IMR-90 (cell line): Measurements from ENCODE around the gene EPB41L2. TPM values are rescaled to one million over a fixed set of nuclear protein-coding genes. Genes with fewer than 3 reads are reported as not detected.

ENCODE experiments used
- ATAC-seq: fragments of 200-7000 bp; cut with Tn5 transposase; 2 replicates; pipeline ENCODE4 v1.9.1; 2020; ENCODE audit warnings: low read depth, mild to moderate bottlenecking, moderate library complexity
- BruUV-seq: library from RNA; stranded (reverse); fragments of 400-500 nt; replicated peaks from 2 replicates; lab custom pipeline; 2021; lab: Mats Ljungman, UMichigan
- CTCF ChIA-PET: fragments of 300-600 bp; formaldehyde crosslinking; extraction: SDS; loops from one replicate; lab custom pipeline; 2021; ENCODE audit warnings: antibody characterized with exemption; lab: Yijun Ruan, JAX
- POLR2A ChIA-PET: fragments of 300-600 bp; sonication (Branson Sonifier 250); formaldehyde crosslinking; loops from one replicate; lab custom pipeline; 2022; ENCODE audit warnings: antibody characterized with exemption; ENCODE audit not compliant: unreplicated experiment; lab: Charles Lee
- DNase-seq: peaks from one replicate; pipeline ENCODE4 v3.0.0; 2013
- H2AFZ ChIP-seq: replicated peaks from 2 replicates; pipeline ENCODE3; 2013; ENCODE audit warnings: low read length, mild to moderate bottlenecking; ENCODE audit not compliant: poor library complexity
- H2AK5ac ChIP-seq: 2 replicates; pipeline ENCODE4 v1.6.1; 2013; ENCODE audit warnings: low read depth, low read length, inconsistent platforms
- H2AK9ac ChIP-seq: replicated peaks from 2 replicates; pipeline ENCODE3; 2013; ENCODE audit warnings: mild to moderate bottlenecking, low read depth, low read length, moderate library complexity; ENCODE audit not compliant: poor library complexity
- H2BK120ac ChIP-seq: 2 replicates; pipeline ENCODE4 v1.6.1; 2013; ENCODE audit warnings: low read depth, low read length, inconsistent platforms
- H2BK15ac ChIP-seq: 3 replicates; pipeline ENCODE4 v1.6.1; 2013; ENCODE audit warnings: low read depth, low read length, inconsistent platforms
- H2BK20ac ChIP-seq: 2 replicates; pipeline ENCODE4 v1.6.1; 2013; ENCODE audit warnings: low read depth, mild to moderate bottlenecking, inconsistent platforms, low read length, moderate library complexity
- H2BK5ac ChIP-seq: 2 replicates; pipeline ENCODE4 v1.6.1; 2013; ENCODE audit warnings: mild to moderate bottlenecking, low read depth, low read length, inconsistent platforms; ENCODE audit not compliant: poor library complexity, severe bottlenecking
- H3K14ac ChIP-seq: replicated peaks from 2 replicates; pipeline ENCODE4 v1.6.1; 2013; ENCODE audit warnings: low read depth, low read length, inconsistent platforms
- H3K18ac ChIP-seq: 2 replicates; pipeline ENCODE4 v1.6.1; 2013; ENCODE audit warnings: low read depth, low read length, control low read depth
- H3K23ac ChIP-seq: 2 replicates; pipeline ENCODE4 v1.6.1; 2013; ENCODE audit warnings: low read depth, low read length, inconsistent platforms
- H3K27ac ChIP-seq: 2 replicates; pipeline ENCODE4 v1.5.1; 2013; ENCODE audit warnings: mild to moderate bottlenecking, control low read depth, low read length; ENCODE audit not compliant: insufficient read depth
- H3K27me3 ChIP-seq: 2 replicates; pipeline ENCODE4 v1.6.1; 2013; ENCODE audit warnings: low read length; ENCODE audit not compliant: control insufficient read depth, insufficient read depth
- H3K36me3 ChIP-seq: 2 replicates; pipeline ENCODE4 v1.6.1; 2013; ENCODE audit warnings: low read length, mixed read lengths; ENCODE audit not compliant: control insufficient read depth, insufficient read depth
- H3K4ac ChIP-seq: 2 replicates; pipeline ENCODE4 v1.6.1; 2013; ENCODE audit warnings: low read depth, low read length, inconsistent platforms
- H3K4me1 ChIP-seq: 2 replicates; pipeline ENCODE4 v1.6.1; 2013; ENCODE audit warnings: low read length, mixed read lengths; ENCODE audit not compliant: control insufficient read depth, insufficient read depth
- H3K4me2 ChIP-seq: 2 replicates; pipeline ENCODE4 v1.6.1; 2013; ENCODE audit warnings: low read depth, mild to moderate bottlenecking, control low read depth, low read length, moderate library complexity
- H3K4me3 ChIP-seq: 2 replicates; pipeline ENCODE4 v1.5.1; 2013; ENCODE audit warnings: low read depth, mild to moderate bottlenecking, control low read depth, low read length, moderate library complexity; ENCODE audit not compliant: insufficient read depth
- H3K56ac ChIP-seq: 2 replicates; pipeline ENCODE4 v1.6.1; 2013; ENCODE audit warnings: low read length, inconsistent platforms; ENCODE audit not compliant: insufficient read depth; ENCODE audit errors: extremely low read depth
- H3K79me1 ChIP-seq, 2 experiments: 2 replicates each; pipeline ENCODE4 v1.6.1; 2013; ENCODE audit warnings: low read length in 2 of 2, inconsistent platforms in 1 of 2, low read depth in 1 of 2
- H3K9ac ChIP-seq: 2 replicates; pipeline ENCODE4 v1.6.1; 2013; ENCODE audit warnings: low read depth, low read length, control low read depth
- H3K9me1 ChIP-seq: 2 replicates; pipeline ENCODE4 v1.6.1; 2013; ENCODE audit warnings: low read length, inconsistent platforms; ENCODE audit not compliant: insufficient read depth
- H3K9me3 ChIP-seq: 2 replicates; pipeline ENCODE4 v1.6.1; 2013; ENCODE audit warnings: low read length; ENCODE audit not compliant: control insufficient read depth, insufficient read depth
- H4K20me1 ChIP-seq: 2 replicates; pipeline ENCODE4 v1.6.1; 2013; ENCODE audit warnings: low read length, inconsistent platforms; ENCODE audit not compliant: insufficient read depth
- H4K5ac ChIP-seq: 2 replicates; pipeline ENCODE4 v1.6.1; 2013; ENCODE audit warnings: mild to moderate bottlenecking, low read depth, low read length, control low read depth
- H4K8ac ChIP-seq, 2 experiments: 2 replicates each; pipeline ENCODE4 v1.6.1; 2013; ENCODE audit warnings: low read depth in 2 of 2, low read length in 2 of 2, control low read depth in 1 of 2, inconsistent platforms in 1 of 2
- H4K91ac ChIP-seq: 2 replicates; pipeline ENCODE4 v1.6.1; 2013; ENCODE audit warnings: low read depth, low read length, inconsistent platforms; ENCODE audit not compliant: insufficient read depth
- BHLHE40 ChIP-seq: fragments of 150-350 bp; IDR thresholded peaks from 2 replicates; pipeline ENCODE4 v1.6.1; 2016; ENCODE audit warnings: mild to moderate bottlenecking, low read depth, low read length
- CHD1 ChIP-seq: IDR thresholded peaks from 2 replicates; pipeline ENCODE4 v1.6.1; 2012; ENCODE audit warnings: low read depth, low read length, improper control_type of control experiment
- CTCF ChIP-seq: conservative IDR thresholded peaks from 2 replicates; pipeline ENCODE4 v1.5.1; 2012; ENCODE audit warnings: mild to moderate bottlenecking, low read depth, low read length, improper control_type of control experiment
- FOS ChIP-seq: fragments of 150-350 bp; IDR thresholded peaks from 2 replicates; pipeline ENCODE4 v1.6.1; 2016; ENCODE audit warnings: low read depth, low read length
- MAFK ChIP-seq: IDR thresholded peaks from 2 replicates; pipeline ENCODE4 v1.6.1; 2012; ENCODE audit warnings: low read depth, low read length, improper control_type of control experiment
- MAZ ChIP-seq: IDR thresholded peaks from 2 replicates; pipeline ENCODE4 v1.6.1; 2012; ENCODE audit warnings: low read depth, mild to moderate bottlenecking, low read length, improper control_type of control experiment, moderate library complexity, borderline replicate concordance
- MXI1 ChIP-seq: IDR thresholded peaks from 2 replicates; pipeline ENCODE4 v1.6.1; 2012; ENCODE audit warnings: low read depth, mild to moderate bottlenecking, low read length, moderate library complexity, borderline replicate concordance
- NFE2L2 ChIP-seq: fragments of 150-350 bp; IDR thresholded peaks from 2 replicates; pipeline ENCODE4 v1.6.1; 2016; ENCODE audit warnings: low read depth, mild to moderate bottlenecking, low read length
- POLR2A ChIP-seq: IDR thresholded peaks from 2 replicates; pipeline ENCODE4 v1.6.1; 2012; ENCODE audit warnings: mild to moderate bottlenecking, low read depth, low read length
- RAD21 ChIP-seq: IDR thresholded peaks from 2 replicates; pipeline ENCODE4 v1.6.1; 2012; ENCODE audit warnings: low read length, improper control_type of control experiment
- RCOR1 ChIP-seq: IDR thresholded peaks from 2 replicates; pipeline ENCODE4 v1.6.1; 2012; ENCODE audit warnings: mild to moderate bottlenecking, low read length, improper control_type of control experiment; ENCODE audit not compliant: insufficient replicate concordance
- RFX5 ChIP-seq: IDR thresholded peaks from 2 replicates; pipeline ENCODE4 v1.8.0; 2012; ENCODE audit warnings: low read depth, mild to moderate bottlenecking, low read length, moderate library complexity
- USF2 ChIP-seq: fragments of 150-350 bp; IDR thresholded peaks from 2 replicates; pipeline ENCODE4 v1.6.1; 2017; ENCODE audit warnings: mild to moderate bottlenecking, antibody characterized with exemption, low read length, low read depth
- dilution Hi-C: fragments of 300-500 bp; cut with HindIII; formaldehyde crosslinking; loops from one replicate; pipeline ENCODE4 v1.14.3; 2018; ENCODE audit warnings: low sequenced_read_pairs; ENCODE audit not compliant: unreplicated experiment
- in situ Hi-C: fragments of 300-500 bp; cut with MboI; formaldehyde crosslinking; loops from 3 replicates; pipeline ENCODE4 v1.14.3; 2019; ENCODE audit warnings: low sequenced_read_pairs, inconsistent platforms, mixed read lengths
- intact Hi-C: fragments of 100-400 bp; cut with micrococcal nuclease; formaldehyde crosslinking; loops from 2 replicates; pipeline ENCODE4 v1.10.0; 2022
- polyA plus RNA-seq, 3 experiments: library from polyadenylated mRNA; depleted of rRNA; stranded (reverse); fragments of >200 nt; gene quantifications; 2 replicates each; pipeline ENCODE4 v1.2.3, GENCODE V29; 2012; ENCODE audit warnings: low replicate concordance in 1 of 3
- total RNA-seq: library from RNA; depleted of rRNA; stranded (reverse); fragments of >200 nt; gene quantifications from 2 replicates; pipeline ENCODE4 v1.2.3, GENCODE V29; 2012

The EPB41L2 gene
- total and polyA plus RNA-seq, 2 of the 4 experiments (the other 2 are of a cell fraction): 85.7 to 99.8 TPM

GRCh38 chr6:130903602-130904001 lies 159.4 kb downstream of the EPB41L2 start:
- no peak overlapping the region for H4K91ac ChIP-seq
- no peak overlapping the region for H3K4me3 ChIP-seq
- no peak overlapping the region for H2AK5ac ChIP-seq
- dilution Hi-C loops (no loop called here), in situ Hi-C loops (no loop called here), intact Hi-C loops (no loop called here)
- H2AFZ ChIP-seq: no peak overlapping the region
- no peak overlapping the region for H2BK20ac ChIP-seq
- H3K18ac ChIP-seq: no peak overlapping the region
- 0 out of 2 replicates have a peak, but pooled peaks cover 5% of the 10 kb centered on the region for H3K9me1 ChIP-seq
- H3K9ac ChIP-seq: no peak overlapping the region
- no peaks in the 10 kb centered on the region for H3K9me3 ChIP-seq
- H3K23ac ChIP-seq: no peak overlapping the region
- POLR2A ChIA-PET: no interaction called here
- H2AK9ac ChIP-seq: no peak overlapping the region
- no peak for ATAC-seq
- H3K4ac ChIP-seq: no peak overlapping the region
- TF ChIP-seq CHD1 (no peak), CTCF (no peak), MAZ (no peak), RCOR1 (no peak), POLR2A (no peak), RFX5 (no peak), BHLHE40 (no peak), RAD21 (no peak), USF2 (no peak), MXI1 (no peak), FOS (no peak), NFE2L2 (no peak), MAFK (no peak)
- H2BK15ac ChIP-seq: no peak overlapping the region
- H4K20me1 ChIP-seq: peaks cover 6% of the 10 kb centered on the region; the same call in 1 of the 2 replicates
- H3K79me1 ChIP-seq: peaks cover 25 to 45% of the 10 kb centered on the region in 2 experiments
- DNase-seq: no peak
- no peak overlapping the region for H3K27ac ChIP-seq
- no peak overlapping the region for H2BK5ac ChIP-seq
- H4K5ac ChIP-seq: no peak overlapping the region
- H3K27me3 ChIP-seq: no peaks in the 10 kb centered on the region
- no peak overlapping the region for H3K4me2 ChIP-seq
- peaks cover 16% of the 10 kb centered on the region for H3K4me1 ChIP-seq
- BruUV-seq: no TSS peak
- no peak overlapping the region for H4K8ac ChIP-seq
- CTCF ChIA-PET: no interaction called here
- peaks cover 12% of the 10 kb centered on the region for H3K36me3 ChIP-seq
- no peak overlapping the region for H3K56ac ChIP-seq
- no peak overlapping the region for H3K14ac ChIP-seq
- no peak overlapping the region for H2BK120ac ChIP-seq
